ENCODE data around the gene SERP1. TPM values are rescaled to one million over a fixed set of nuclear protein-coding genes. Genes with fewer than 3 reads are reported as not detected.

SERP1 gene
- total RNA-seq, 1 donor from 2014 or later: 198 TPM

Other genes with a start within 250 kb of the SERP1 start
- 6.9 and 10.0 TPM in 2 replicates for gene TSC22D2, start 138.2 kb downstream of the SERP1 start, total RNA-seq
- 219 and 267 TPM in 2 replicates for gene EIF2A, start 291 bp upstream of the SERP1 start, total RNA-seq
- gene SELENOT, start 56.8 kb upstream of the SERP1 start, total RNA-seq: 291 and 391 TPM in 2 replicates
- not detected in 2 replicates for gene ERICH6, start 157.4 kb upstream of the SERP1 start, total RNA-seq
- 20.5 and 24.1 TPM in 2 replicates for gene SIAH2, start 216.7 kb upstream of the SERP1 start, total RNA-seq

Data from pulmonary artery endothelial cell (primary cell).